HG03108 (cell line): Measurements from ENCODE around the gene CCDC117.
"Not testable (repeated sequence)": the region's sequence is repeated elsewhere in the genome, so short reads cannot be mapped to it uniquely, and the experiment has no call there.

Experiments used
- ATAC-seq: cut with Tn5 transposase; IDR thresholded peaks from one replicate; pipeline ENCODE4 v1.9.1; 2021; ENCODE audit warnings: moderate library complexity; ENCODE audit not compliant: unreplicated experiment

CCDC117 gene

DNA sequence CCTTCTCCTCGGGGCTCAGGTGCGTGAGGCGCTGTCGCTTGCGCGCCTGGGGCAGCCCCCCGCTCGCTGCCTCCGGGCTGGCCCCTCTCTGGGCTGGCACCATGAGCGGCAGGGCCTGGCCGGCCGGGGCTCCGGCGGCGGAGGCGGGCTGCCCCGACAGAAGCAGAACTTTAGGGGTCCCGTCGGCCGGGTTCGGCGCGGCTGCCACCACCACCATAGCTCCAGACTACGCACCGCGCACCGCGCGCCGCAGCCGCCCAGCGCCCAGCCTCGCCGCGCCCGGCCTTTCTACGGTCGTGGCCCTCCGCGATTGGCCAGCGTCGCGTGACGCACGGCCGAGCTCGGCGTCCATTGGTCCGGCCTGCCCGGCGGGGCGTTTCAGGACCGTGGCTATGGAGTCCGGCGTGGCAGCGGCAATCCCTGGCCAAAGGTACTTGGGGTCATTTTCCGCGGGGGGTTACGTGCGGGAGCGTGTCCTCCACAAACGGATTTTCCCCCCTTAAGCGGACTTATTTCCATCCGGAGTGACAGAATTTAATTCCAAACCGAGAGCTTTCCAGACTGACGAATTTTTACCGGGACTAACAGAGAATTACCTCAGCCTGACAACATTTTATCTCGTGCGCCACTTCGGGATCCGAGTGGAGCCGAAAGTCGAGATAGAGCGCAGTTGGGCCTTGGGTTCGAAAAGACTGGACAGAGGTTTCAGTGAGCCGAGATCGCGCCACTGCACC lies 28.0 kb downstream of the CCDC117 start, which contains the start of gene XBP1:
TSS of gene XBP1 (minus strand) at position 262 of the 734 bp plus-strand sequence.
- peak; percentile 72 for ATAC-seq

DNA sequence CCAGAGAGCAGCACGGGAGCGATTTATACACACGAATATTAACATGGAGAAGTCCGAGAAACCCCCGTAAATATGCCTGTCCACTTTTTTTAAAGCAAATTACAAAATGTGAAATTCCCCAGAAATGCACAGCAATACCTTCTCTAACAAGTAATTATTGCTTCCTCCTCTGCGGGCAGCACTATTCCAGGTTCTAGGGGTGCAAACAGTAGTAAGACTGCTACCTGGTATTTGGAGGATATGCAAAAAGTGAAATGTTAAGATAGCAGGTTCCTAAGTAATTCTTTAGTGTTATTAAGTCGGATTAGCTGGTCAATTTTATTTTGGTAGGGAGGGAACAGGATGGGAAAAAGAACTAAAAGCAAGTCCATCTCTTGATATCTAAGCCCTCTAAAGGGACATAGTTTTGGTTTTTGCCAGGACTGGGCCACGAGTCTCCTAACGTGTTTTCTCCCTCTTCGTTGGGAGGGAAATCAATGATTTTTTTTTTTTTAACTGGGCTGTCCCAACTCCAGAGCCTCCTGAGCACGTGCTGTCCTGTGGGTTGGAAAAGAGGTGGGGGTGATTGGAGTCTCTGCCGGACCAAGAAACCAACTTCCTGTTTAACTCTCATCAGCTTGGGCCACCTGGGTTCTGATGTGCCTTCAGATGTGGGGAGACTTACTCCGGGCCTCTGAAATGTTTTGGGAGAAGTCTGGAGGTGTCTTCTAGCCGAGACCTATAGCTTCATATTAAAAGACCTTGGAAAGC lies 29.5 kb downstream of the CCDC117 start:
- no peak for ATAC-seq

DNA sequence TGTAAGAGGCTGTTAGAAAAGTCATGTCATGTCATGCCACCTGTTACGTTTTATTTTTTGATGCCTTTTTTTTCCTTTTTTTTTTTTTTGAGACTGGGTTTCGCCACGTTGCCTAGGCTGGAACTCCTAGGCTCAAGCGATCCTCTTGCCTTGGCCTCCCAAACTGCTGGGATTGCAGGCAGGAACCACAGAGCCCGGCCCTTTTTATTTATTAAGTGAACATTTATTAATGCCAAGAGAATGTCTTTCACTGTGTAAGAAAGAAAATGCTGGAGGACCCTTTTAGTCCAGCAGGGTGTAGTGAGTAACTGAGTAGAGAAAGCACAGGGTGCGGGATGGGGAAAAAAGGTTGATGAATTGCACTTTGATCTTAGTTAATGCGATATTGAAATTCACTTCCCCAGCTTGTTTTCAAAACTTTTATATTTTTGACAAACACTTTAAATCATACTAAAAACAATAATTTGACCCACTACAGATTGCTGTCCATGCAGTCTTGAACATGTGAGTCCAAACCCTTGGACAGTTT lies 30.2 kb downstream of the CCDC117 start:
- ATAC-seq: no peak

DNA sequence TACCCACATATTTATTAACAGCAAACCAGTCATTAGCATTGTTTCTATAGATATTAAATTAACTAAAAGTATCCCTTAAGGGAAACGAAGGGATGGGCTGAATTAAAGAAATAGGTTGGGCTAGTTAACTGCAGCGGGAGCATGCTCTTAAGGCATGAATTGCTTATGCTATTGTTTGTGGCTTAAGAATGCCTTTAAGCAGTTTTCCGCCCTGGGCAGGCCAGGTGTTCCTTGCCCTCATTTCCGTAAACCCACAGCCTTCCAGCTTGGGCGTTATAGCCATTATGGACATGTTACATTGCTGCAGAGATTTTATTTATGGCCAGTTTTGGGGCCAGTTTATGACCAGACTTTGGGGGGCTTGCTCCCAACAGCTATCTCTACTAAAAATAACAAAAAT lies 32.9 kb downstream of the CCDC117 start:
- not testable (repeated sequence) for ATAC-seq

DNA sequence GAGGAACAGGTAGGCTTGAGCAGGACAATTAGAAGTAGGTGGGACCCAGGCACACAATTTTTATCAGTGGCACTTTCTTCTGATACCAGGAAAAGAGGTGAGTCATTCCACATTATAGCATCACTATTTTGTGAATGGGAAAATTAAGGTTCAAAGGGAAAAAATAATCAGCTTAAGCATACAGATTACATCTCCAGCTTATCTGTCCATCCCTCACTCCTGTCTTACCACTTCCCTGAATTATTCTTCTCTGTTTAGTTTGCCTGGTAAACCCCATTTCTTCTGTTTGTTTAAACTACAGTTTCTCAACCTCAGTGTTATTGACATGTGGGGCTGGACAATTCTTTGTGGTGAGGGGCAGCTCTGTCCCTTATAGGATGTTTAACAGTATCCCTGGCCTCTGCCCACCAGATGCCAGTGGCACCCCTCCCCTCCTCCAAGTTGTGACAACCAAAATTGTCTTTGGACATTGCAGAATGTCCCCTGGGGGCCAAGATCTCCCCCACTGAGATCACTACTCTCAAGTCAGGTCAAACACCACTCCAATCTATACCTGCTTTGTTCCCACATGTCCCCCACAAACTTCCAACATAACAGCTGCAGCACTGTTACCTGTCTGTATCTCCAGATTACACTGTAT lies 36.3 kb downstream of the CCDC117 start:
- ATAC-seq: no peak

DNA sequence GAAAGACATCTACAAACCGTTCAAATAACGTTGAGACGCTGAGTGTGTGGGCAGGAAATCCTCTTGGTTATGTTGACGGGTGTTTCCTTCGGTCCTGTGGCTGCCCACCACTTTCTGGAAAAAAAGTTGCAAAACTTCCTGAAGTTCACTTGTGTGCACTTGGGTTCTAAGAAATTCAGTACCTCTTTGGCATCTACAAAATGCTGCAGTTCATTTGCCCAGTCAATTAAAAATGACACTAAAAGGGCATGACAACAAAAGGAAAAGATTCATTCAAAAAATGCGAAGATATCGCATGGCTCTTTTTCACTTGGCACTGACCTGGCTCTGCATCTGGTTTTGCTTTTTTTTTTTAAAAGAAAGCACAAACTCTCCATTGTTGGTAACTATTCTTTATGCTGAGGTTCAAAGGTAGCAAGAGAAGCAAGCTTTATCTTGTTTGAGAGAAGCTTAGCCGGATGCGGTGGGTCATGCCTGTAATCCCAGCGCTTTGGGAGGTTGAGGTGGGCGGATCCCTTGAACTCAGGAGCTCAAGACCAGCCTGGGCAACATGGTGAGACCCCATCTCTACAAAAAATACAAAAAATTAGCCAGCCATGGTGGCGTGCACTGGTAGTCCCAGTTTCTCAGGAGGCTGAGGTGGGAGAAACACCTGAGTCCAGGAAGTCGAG lies 38.5 kb downstream of the CCDC117 start:
- ATAC-seq: no peak

DNA sequence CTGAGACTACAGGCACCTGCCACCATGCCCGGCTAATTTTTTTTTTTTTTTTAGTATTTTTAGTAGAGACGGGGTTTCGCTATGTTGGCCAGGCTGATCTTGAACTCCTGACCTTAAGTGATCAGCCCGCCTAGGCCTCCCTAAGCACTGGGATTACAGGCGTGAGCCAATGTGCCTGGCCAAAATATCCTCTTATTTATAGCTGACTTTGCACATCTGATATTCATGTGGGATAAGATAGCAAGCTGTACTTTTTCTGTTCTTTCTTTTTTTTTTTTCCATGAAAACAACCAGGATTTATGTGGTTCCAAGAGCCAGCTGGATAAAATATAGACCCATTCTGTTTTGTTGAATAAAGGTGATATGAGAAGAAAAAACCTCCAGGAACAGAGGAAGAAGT lies 40.0 kb downstream of the CCDC117 start:
- no peak for ATAC-seq

DNA sequence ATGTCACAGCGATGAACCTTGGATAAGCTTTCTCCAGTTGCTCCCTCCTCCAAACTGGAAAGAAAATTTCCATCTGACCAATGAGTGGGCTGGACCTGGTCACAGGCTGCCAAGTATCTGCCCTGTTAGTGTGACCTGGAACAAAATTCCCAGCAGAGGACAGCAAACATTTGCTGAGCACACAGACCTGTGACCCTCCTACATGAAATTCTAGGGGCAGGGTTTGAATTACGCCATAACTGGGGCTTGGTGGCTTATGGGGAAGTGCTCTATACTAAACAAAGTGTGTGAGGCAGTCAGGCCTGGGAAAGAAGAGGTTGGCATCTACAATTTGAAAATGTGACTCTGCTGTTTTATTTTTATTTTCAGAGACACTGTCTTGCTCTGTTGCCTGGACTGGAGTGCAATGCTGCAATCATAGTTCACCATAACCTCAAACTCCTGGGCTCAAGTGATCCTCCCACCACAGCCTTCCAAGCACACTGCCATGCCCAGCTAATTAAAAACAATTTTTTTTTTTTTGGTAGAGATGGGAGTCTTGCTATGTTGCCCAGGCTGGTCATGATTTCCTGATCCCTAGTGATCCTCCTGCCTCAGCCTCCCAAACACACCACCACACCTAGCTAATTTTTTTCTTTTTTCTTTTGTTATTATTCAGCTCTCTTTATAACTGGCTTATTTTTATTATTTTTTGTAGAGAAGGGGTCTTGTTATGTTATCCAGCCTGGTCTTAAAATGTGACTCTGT lies 41.5 kb downstream of the CCDC117 start:
- no peak for ATAC-seq

DNA sequence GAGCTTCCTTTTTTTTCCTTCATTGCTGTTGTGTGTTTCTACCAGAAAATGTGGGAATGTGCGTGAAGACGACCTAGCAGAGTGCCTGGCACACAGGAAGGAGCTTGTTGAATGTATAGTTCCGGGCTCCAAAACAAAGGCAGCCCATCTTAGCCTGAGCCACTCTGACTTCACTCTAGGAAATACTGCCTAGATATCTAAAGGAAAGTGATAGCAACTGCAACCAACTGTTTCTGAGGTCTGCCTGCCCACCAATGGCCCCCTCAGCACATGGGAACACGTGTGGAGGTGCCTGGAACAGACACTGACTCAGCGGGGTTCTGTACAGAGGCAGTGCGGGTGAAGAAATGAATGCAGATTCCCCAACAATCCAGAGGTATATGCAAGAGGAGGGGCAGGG lies 42.6 kb downstream of the CCDC117 start:
- ATAC-seq: no peak

DNA sequence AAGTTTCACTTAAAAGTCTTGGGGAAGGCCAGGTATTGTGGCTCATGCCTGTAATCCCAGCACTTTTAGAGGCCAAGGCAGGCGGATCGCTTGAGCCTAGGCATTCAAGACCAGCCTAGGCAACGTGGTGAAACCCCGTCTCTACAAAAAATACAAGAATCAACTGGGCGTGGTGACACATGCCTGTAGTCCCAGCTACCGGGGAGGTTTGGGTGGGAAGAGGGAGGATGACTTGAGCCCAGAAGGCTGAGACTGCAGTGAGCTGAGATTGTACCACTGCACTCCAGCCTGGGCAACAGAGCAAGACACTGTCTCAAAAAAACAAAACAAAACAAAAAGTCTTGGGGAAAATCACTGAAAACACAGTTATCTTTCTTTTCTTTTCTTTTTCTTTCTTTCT lies 43.2 kb downstream of the CCDC117 start:
- no peak for ATAC-seq

DNA sequence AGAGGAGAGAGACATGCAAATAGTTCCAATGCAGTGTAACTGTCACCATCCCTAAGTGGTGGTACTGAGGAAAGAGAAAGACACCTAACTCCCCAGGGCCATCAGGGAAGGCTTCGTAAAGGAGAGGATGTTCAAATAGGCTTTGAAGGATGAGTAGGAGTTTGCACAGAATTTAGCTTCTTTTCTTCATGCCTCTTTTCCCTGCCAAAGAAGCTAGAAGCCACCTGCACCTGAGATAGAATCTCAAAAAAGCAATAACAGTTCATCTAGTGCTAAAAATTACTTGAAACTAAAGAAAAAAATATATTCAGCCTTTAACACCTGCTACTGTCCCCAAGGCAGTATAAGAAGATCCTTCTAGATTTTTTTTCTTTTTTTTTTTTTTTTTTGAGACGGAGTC lies 44.6 kb downstream of the CCDC117 start:
- no peak for ATAC-seq

DNA sequence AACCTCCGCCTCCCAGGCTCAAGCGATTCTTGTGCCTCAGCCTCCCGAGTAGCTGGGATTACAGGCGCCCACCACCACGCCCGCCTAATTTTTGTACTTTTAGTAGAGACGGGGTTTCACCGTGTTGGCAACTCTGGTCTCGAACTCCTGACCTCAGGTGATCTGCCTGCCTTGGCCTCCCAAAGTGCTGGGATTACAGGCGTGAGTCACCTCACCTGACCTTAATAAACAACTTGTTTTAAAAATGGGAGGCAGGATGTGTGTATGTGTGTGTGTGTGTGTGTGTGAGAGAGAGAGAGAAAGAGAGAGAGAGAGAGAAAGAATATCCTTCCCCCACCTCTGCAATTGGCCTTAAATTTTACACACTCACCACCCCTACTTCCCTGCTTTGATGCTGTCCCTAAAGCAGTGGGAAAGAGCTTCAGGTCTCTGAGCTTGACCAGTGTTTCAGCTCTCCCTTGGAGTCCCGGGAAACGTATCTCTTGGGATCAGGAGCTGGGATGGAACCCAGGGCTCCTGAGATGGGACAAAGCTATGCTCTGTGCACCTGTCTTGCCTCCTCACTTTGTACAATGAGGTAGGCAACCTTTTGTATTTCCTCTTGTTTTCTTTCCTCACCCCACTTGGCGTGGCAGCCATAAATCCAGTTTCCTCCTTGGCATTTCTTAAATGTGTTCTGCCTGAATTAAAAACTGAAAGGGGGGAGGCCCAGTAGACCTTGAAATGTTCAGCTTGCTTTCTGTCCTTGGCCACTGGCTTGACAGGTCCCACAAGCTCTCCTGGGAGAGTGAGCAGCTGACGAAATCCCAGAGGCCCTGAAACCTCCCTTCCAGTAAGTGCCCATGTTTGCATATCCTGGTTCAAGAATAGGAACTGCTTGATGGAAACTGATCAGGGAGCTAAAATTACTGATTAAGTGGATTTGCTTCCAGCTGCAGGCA lies 45.7 kb downstream of the CCDC117 start:
- no peak for ATAC-seq

DNA sequence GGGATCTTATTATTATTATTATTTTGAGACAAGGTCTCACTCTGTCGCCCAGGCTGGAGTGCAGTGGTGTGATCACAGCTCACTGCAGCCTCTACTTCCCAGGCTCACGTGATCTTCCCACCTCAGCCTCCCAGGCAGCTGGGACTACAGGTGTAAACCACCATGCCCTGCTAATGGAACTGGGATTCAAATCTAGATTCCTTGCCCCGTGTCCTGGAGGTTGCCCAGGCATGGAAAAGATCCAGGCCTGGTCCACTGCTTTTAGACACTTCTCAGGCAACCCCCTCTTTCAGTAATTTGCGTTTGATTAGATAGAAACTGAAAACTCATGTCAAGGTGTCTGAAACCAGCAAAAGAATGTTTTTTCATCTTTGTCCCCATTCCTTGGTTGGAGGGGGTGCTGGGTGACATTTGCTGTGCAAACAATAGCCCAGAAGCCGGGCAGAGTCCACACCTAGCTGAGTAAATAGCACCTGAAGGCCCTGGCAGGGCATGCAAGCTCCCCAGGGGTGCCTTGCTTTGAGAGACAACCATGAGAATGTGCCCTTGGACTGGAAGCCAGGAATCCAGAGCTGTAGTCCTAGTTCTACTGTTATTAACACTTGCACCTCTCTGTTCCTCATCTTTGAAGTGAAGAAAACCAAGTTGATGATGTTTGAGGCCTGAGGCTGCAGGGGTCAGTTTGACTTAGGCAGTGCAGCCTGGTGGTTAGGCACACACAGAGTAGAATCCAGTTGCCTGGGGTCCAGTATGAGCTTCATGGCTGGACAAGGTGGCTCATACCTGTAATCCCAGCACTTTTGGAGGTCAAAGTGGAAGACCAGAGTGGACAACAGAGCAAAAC lies 47.0 kb downstream of the CCDC117 start:
- peak; percentile 41 for ATAC-seq

DNA sequence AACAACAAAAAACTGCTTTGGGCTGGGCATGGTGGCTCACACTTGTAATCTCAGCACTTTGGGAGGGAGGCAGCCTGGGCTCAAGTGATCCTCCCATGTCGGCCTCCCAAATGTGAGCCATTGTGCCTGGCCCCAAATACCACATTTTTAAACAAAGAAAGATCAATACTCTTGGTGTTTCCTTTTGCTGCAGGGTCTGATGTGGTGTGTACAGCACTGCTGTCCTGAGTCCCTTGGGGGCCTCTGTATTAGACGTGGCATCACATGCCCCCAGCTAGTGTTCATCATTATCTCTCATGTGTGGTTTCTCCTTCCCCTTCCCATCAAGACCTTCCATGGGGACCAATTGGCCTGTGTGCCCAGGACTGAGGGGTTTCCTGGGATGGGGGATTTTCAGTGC lies 48.4 kb downstream of the CCDC117 start:
- ATAC-seq: no peak

DNA sequence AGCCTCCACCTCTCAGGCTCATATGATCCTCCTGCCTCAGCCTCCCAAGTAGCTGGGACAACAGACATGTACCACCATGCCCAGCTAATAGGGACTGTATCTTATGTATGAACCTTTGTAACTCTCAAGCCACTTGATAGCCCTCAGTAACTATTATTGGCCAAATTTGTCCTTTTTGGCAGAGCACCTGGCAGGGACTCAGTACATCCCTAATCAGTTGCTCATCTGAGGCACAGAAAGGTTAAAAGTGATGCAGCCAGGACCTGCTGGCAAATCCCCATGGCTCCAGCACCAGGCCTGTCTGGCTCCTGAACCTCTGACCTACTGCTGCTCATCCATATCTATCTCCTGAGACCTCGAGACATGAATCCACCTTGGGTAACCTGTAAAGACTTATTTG lies 49.0 kb downstream of the CCDC117 start:
- ATAC-seq: no peak

DNA sequence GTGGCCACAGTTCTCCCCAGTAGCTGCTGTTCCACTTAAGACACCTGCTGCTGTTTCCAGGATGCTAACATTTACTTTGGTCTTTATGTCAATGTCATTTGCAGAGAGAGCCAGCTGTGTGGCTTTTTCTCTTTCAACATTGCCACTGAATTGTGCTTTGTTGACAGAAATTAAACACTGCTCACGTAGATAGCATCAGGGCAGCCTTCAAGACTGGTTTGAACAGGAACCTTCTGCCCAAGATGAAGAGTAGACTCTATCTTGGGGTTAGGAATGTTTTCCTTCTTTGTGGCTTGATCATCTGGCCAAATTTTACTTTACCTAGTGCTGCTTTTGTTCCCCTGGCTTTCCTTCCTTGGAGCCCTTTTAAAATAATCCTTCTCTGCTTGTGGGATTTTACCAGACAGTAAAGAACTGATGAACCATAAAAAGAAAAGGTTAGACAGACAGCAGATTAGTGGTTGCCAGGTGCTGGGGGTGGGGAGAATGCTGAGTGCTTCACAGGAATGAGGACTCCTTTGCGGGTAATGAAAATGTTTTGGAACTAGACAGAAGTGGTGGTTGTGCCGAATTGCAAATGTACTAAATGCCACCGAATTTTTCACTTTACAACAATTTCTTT lies 50.5 kb downstream of the CCDC117 start:
- ATAC-seq: peak; percentile 30

DNA sequence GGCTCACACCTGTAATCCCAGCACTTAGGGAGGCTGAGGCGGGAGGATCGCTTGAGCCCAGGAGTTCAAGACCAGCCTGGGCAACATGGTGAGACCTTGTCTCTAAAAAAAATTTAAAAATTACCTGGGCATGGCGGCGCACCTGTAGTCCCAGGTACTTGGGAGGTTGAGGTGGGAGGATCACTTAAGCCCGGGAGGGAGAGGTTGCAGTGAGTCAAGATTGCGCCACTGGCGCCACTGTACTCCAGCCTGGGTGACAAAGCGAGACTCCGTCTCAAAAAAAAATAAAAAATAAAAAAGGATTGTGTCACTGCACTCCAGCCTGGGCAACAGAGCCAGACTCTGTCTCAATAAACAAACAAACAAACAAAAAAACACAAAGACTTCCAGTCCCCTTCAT lies 52.0 kb downstream of the CCDC117 start:
- ATAC-seq: not testable (repeated sequence)

DNA sequence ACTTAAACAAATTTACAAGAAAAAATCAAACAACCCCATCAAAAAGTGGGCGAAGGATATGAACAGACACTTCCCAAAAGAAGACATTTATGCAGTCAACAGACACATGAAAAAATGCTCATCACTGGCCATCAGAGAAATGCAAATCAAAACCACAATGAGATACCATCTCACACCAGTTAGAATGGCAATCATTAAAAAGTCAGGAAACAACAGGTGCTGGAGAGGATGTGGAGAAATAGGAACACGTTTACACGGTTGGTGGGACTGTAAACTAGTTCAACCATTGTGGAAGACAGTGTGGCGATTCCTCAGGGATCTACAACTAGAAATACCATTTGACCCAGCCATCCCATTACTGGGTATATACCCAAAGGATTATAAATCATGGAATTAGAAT lies 53.9 kb downstream of the CCDC117 start:
- not testable (repeated sequence) for ATAC-seq
